Nephron progenitor cell (in vitro differentiated cells): ENCODE data around the gene CREB3L2.

Source experiments
- DNase-seq: peaks from one replicate; pipeline ENCODE4 v3.0.0; 2021
- H3K27ac Mint-ChIP-seq: 2 replicates; pipeline ENCODE4 v1.8.0; 2021; ENCODE audit warnings: mild to moderate bottlenecking, moderate library complexity, mixed read lengths
- H3K27me3 Mint-ChIP-seq: 2 replicates; pipeline ENCODE4 v1.8.0; 2021; ENCODE audit warnings: mild to moderate bottlenecking, low read depth, mixed read lengths; ENCODE audit not compliant: poor library complexity
- H3K36me3 Mint-ChIP-seq: 2 replicates; pipeline ENCODE4 v1.8.0; 2021; ENCODE audit warnings: low read depth, mixed read lengths
- H3K4me1 Mint-ChIP-seq: 2 replicates; pipeline ENCODE4 v1.8.0; 2021; ENCODE audit warnings: mixed read lengths
- H3K4me3 Mint-ChIP-seq: 2 replicates; pipeline ENCODE4 v1.8.0; 2021; ENCODE audit warnings: mild to moderate bottlenecking, moderate library complexity, mixed read lengths
- H3K9me3 Mint-ChIP-seq: 2 replicates; pipeline ENCODE4 v1.8.0; 2021; ENCODE audit warnings: mild to moderate bottlenecking, moderate library complexity, mixed read lengths
- TF ChIP-seq, protein P1 (sequence below): fragments of 200-600 bp; sonication (generic); IDR thresholded peaks from 2 replicates; pipeline ENCODE4 v1.5.0; 2021; ENCODE audit warnings: antibody characterized with exemption

The CREB3L2 gene

DNA sequence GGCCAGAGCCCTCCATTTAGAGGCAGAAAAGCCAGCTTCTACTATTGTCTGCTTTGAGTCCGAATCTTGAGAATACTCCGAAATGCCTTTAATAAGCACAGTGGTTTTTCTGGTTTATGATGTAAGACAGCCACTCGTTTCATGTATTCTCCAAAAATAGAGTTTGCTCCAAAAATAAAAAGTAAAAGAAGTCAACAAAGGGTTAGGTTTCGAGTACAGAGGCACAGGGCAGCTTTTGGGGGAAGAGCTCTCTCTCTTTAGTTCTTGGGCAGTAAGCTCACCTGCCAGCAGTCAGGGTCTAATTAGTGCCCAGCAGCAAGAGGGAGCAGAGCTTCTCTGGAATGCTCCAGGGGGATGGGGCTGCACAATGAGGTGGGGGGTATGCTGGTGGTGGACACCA lies 20.2 kb downstream of the CREB3L2 start:
- Mint-ChIP-seq H3K4me3 (no peak overlapping the region), H3K36me3 (peaks cover 54% of the 10 kb centered on the region), H3K4me1 (peaks cover 24% of the 10 kb centered on the region), H3K9me3 (peaks cover 14% of the 10 kb centered on the region), H3K27ac (peak overlapping the region; percentile 25), H3K27me3 (peaks cover 3% of the 10 kb centered on the region)
- DNase-seq: no peak
- TF ChIP-seq, protein P1, sequence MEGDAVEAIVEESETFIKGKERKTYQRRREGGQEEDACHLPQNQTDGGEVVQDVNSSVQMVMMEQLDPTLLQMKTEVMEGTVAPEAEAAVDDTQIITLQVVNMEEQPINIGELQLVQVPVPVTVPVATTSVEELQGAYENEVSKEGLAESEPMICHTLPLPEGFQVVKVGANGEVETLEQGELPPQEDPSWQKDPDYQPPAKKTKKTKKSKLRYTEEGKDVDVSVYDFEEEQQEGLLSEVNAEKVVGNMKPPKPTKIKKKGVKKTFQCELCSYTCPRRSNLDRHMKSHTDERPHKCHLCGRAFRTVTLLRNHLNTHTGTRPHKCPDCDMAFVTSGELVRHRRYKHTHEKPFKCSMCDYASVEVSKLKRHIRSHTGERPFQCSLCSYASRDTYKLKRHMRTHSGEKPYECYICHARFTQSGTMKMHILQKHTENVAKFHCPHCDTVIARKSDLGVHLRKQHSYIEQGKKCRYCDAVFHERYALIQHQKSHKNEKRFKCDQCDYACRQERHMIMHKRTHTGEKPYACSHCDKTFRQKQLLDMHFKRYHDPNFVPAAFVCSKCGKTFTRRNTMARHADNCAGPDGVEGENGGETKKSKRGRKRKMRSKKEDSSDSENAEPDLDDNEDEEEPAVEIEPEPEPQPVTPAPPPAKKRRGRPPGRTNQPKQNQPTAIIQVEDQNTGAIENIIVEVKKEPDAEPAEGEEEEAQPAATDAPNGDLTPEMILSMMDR: no peak

DNA sequence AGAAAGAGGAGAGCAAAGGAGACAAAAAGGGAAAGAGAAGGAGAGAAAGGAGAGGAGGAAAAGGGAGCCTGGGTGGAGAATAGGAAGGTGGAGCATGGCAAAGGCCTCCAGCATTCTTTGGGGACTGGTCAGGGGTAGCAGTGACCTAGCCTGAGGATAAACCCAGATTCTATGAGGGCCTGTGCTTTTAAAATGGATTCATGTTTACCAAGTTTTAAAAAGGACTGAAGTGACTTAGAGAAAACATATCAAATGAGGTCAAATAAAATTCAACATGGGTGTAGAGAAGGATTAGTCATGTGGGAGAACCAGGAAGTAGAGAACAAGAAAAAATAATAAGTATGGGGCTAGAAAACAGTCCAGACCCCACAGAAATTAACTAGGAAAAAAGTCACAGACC lies 20.7 kb downstream of the CREB3L2 start:
- Mint-ChIP-seq H3K27me3 (peaks cover 3% of the 10 kb centered on the region), H3K9me3 (peaks cover 14% of the 10 kb centered on the region), H3K27ac (peak overlapping the region; percentile 69), H3K36me3 (peaks cover 54% of the 10 kb centered on the region), H3K4me1 (peaks cover 28% of the 10 kb centered on the region), H3K4me3 (no peak overlapping the region)
- no peak for DNase-seq
- TF ChIP-seq, protein P1: no peak

DNA sequence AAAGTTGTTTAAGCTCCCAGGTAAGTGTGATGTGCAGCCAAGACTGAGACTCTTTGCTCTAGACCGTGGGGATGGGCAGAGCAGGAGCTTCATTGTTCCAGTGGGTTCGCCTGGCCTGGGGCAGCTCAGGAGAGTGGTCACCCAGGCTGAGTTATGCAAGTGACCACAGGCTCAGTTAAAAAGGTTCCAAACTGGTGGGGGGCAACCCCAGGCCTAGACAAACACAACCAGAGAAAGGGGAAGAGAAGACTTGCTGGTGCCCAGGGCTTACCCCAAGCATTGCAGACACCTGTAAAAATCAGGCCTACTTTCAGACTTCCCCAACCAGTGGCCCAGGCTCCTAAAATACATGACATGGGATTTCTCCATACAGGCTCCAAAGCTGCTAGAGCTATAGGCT lies 21.6 kb downstream of the CREB3L2 start:
- DNase-seq: no peak
- H3K27me3 Mint-ChIP-seq: peaks cover 3% of the 10 kb centered on the region
- no peak overlapping the region for H3K27ac Mint-ChIP-seq
- no peak overlapping the region for H3K4me3 Mint-ChIP-seq
- H3K4me1 Mint-ChIP-seq: peaks cover 34% of the 10 kb centered on the region
- peaks cover 14% of the 10 kb centered on the region for H3K9me3 Mint-ChIP-seq
- TF ChIP-seq, protein P1: no peak
- H3K36me3 Mint-ChIP-seq: peaks cover 54% of the 10 kb centered on the region

DNA sequence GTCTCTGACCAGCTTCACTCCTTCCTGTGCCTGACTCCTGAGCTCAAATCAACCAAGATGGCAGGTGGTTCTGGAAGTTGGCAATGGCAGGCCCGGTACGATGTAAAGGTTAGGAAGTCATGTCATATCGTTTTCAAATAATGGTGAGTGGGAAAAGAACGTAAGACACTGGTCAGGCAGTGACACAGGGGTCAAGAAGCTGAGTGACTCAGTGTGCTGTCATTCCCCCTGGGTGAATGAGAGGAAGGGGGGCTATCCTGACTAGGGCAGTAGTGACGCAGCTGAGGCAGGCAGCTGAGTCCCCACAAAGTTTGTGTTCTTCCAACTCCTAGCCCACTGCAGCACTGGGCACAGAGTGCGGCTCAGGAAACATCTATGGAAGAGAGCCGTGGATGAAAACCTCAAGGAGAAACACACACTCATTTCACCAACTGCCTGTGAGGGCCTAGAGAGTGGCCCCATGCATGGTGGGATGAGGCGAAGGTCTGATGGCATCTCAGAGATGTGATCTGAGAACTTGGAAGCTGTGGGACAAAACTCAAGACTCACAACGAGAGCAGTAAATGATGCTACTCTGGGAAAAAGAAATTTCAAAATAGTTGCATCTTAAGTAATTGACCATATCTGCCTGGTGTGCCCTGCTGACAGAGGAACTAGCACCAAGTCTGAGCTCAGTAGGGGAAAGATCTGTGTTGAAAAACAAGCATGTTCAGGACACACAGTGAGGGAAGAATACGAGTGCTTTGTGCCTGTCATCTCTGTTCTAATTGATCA lies 23.2 kb downstream of the CREB3L2 start:
- H3K27me3 Mint-ChIP-seq: peaks cover 5% of the 10 kb centered on the region
- DNase-seq: no peak
- H3K4me3 Mint-ChIP-seq: no peak overlapping the region
- TF ChIP-seq, protein P1: no peak
- peaks cover 53% of the 10 kb centered on the region for H3K36me3 Mint-ChIP-seq
- peaks cover 42% of the 10 kb centered on the region for H3K4me1 Mint-ChIP-seq
- H3K9me3 Mint-ChIP-seq: peaks cover 14% of the 10 kb centered on the region
- H3K27ac Mint-ChIP-seq: peak overlapping the region; percentile 40

DNA sequence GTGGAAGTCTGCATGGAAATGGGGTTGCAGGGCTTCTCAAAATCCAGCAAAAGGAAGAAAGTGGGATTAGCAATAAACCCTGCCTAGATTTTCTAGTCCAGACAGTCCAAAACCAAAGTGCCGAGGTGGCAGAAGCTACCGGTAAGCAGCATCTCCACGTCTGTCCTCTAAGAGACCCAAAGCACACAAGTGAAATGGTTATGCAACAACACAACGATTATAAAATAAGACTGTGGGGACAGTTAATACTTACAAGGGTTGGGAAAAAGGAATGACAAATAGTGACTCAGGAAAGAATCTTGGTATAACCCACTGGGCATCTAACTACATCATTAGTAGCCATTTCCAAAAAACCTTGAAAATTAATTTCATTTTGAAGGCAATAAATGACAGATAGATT lies 24.7 kb downstream of the CREB3L2 start:
- TF ChIP-seq, protein P1: no peak

DNA sequence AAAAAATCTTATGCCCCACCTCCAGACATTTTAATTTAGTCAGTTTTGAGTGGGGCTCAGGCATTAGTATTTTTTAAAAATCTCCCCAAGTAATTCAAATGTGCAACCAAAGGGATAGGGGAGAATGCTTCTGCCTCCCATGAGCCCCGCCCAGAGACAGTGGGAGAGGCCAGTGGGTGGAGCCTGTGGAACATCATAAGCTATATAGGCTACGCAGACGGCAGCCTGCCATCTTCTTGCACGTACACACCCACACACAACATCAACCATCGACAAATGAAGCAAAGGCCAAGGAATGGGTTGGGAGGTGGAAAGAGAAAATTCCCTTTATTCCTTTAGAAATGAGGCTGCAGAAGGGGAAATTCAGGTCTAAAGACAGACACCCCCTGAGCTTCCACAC lies 25.2 kb downstream of the CREB3L2 start:
- Mint-ChIP-seq H3K9me3 (peaks cover 3% of the 10 kb centered on the region), H3K27ac (no peak overlapping the region)

More for the DNA sequence above, 24.7 kb downstream of the CREB3L2 start:
- Mint-ChIP-seq H3K4me3 (no peak overlapping the region), H3K9me3 (peaks cover 4% of the 10 kb centered on the region), H3K36me3 (peaks cover 38% of the 10 kb centered on the region), H3K4me1 (peaks cover 42% of the 10 kb centered on the region), H3K27ac (peak overlapping the region; percentile 57), H3K27me3 (peaks cover 2% of the 10 kb centered on the region)
- no peak for DNase-seq

More for the DNA sequence above, 25.2 kb downstream of the CREB3L2 start:
- no peak for DNase-seq
- peaks cover 37% of the 10 kb centered on the region for H3K36me3 Mint-ChIP-seq
- H3K27me3 Mint-ChIP-seq: peaks cover 2% of the 10 kb centered on the region
- TF ChIP-seq, protein P1: no peak
- no peak overlapping the region for H3K4me3 Mint-ChIP-seq
- peaks cover 41% of the 10 kb centered on the region for H3K4me1 Mint-ChIP-seq
